ENCODE results near the gene RBMS3. TPM values are rescaled to one million over a fixed set of nuclear protein-coding genes. Genes with fewer than 3 reads are reported as not detected.
"Not testable (repeated sequence)": the region's sequence is repeated elsewhere in the genome, so short reads cannot be mapped to it uniquely, and the experiment has no call there.

The RBMS3 gene
- total RNA-seq, 4 donors from 2014 or later, result 7.3 to 21.8 (median 12.8) TPM

DNA sequence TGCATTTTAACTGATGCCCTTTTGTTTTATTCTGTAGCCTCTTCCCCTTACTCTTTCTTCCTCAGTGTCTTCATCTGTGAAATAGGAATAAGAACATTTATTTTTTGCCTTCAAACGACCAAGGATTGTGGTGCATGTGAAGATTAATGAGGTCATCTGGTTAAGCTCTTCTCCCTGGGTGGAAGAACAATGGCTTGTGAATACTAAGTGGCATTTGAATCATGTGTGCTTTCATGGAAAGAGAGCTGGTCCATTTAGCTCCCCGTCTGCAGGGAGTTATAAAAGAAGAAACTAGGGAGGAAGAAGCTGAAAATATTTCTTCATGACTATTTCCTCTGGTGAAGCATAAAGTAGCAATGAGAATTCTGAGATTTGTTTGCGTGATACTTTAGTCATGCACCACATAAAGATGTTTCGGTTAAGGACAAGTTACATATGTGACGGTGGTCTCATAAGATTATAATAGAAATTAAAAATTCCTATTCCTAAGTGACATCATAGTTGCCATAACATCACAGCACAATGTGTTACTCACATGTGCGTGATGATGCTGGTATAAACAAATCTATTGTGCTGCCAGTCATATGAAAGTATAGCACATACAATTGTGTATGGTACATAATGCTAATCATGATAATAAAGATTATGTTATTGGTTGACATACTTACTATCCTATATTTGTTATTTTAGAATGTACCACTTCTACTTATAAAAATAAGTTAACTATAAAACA is 374.3 kb downstream of the RBMS3 start:
- DNase-seq (ENCODE audit: low spot score in 2 of 2), result no peak
- 76 to 77% methylated on average over 6 of the region's 6 CpGs for WGBS, 2 donors
- no peak for TF ChIP-seq POLR2A (IDR thresholded peaks at IDR 0.05)
- TF ChIP-seq, protein P1, sequence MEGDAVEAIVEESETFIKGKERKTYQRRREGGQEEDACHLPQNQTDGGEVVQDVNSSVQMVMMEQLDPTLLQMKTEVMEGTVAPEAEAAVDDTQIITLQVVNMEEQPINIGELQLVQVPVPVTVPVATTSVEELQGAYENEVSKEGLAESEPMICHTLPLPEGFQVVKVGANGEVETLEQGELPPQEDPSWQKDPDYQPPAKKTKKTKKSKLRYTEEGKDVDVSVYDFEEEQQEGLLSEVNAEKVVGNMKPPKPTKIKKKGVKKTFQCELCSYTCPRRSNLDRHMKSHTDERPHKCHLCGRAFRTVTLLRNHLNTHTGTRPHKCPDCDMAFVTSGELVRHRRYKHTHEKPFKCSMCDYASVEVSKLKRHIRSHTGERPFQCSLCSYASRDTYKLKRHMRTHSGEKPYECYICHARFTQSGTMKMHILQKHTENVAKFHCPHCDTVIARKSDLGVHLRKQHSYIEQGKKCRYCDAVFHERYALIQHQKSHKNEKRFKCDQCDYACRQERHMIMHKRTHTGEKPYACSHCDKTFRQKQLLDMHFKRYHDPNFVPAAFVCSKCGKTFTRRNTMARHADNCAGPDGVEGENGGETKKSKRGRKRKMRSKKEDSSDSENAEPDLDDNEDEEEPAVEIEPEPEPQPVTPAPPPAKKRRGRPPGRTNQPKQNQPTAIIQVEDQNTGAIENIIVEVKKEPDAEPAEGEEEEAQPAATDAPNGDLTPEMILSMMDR (IDR thresholded peaks at IDR 0.05), result no peak

DNA sequence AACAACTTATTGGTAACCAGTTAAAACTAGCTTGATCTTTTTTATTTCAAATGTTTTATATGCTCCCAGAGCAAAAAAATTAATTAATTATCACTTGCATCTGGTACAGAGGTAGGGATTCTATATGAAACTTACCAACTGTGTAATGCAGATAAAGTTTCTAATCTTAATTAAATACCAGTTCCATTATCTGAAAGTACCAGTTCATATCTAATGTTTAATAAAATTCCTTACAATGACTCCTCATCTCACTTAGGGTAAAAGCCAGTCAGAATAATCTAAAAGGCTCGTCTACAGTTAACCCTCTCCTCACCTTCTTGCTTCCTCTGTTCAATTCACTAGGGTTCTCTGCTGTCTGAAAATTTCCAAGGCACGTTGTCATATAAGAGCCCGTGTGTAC is 384.8 kb downstream of the RBMS3 start:
- 85% methylated on average over 3 of the region's 3 CpGs for WGBS, 2 donors
- DNase-seq (ENCODE audit: low spot score in 2 of 2), result no peak
- TF ChIP-seq POLR2A (IDR thresholded peaks at IDR 0.05), result no peak
- TF ChIP-seq, protein P1 (IDR thresholded peaks at IDR 0.05), result no peak
- intact Hi-C loops (cut with DNase I; ENCODE audit: low total_unique reads), result no loop called here
- H3K4me3 ChIP-seq (ENCODE audit: low read depth, poor library complexity, severe bottlenecking), result no peak overlapping the region

More for the DNA sequence above, 374.3 kb downstream of the RBMS3 start:
- no peak overlapping the region for H3K4me3 ChIP-seq (ENCODE audit: low read depth, poor library complexity, severe bottlenecking)
- intact Hi-C loops (cut with DNase I; ENCODE audit: low total_unique reads), result no loop called here

DNA sequence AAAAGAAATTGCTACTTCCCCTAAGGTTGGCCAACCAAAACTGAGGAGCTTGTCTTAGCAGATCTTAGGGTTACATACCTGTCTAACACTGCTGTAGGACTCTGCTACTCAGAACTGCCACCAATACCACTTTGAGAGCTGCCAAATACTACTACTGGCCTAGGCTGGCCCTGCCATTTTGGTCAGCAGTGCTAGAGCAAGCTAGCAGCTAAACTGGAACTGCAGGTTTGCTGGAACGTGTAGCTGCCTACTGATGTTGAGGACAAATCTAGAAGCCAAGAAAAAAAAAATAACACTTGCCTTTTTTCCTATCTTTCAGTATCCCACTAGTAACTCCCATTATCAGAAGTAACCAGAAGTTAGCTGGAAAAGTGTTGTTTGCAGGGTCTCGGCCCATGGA is 387.4 kb downstream of the RBMS3 start:
- intact Hi-C loops (cut with DNase I; ENCODE audit: low total_unique reads), result no loop called here
- no peak overlapping the region for H3K4me3 ChIP-seq (ENCODE audit: low read depth, poor library complexity, severe bottlenecking)
- TF ChIP-seq, protein P1 (IDR thresholded peaks at IDR 0.05), result no peak
- no peak for TF ChIP-seq POLR2A (IDR thresholded peaks at IDR 0.05)
- no peak for DNase-seq (ENCODE audit: low spot score in 2 of 2)
- WGBS, 2 donors, result 64 to 78% methylated on average over 2 of the region's 2 CpGs

DNA sequence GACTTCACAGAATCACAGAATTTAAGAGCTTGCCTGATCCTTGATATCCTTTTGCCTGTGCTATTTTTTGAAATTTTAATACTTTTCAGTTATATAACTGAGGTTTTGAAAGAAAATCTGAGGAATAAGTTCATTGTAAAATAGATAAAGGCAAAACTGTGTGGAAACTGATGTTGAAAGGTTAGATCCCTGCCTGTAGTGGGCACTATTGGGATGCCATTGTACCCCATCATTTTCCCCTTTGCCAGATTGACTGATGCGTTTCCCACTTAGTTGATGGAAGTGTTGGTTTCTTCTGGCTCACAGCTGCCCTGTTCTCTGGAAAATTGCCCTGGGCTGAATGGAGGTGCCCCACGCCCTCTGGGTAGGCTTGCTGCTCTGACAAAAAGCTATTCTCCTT is 387.9 kb downstream of the RBMS3 start:
- intact Hi-C loops (cut with DNase I; ENCODE audit: low total_unique reads), result no loop called here
- no peak overlapping the region for H3K4me3 ChIP-seq (ENCODE audit: low read depth, poor library complexity, severe bottlenecking)
- DNase-seq (ENCODE audit: low spot score in 2 of 2), result no peak
- TF ChIP-seq, protein P1 (IDR thresholded peaks at IDR 0.05), result no peak
- no peak for TF ChIP-seq POLR2A (IDR thresholded peaks at IDR 0.05)
- whole genome bisulfite sequencing, 2 donors, result 72 to 82% methylated on average over 2 of the region's 2 CpGs

DNA sequence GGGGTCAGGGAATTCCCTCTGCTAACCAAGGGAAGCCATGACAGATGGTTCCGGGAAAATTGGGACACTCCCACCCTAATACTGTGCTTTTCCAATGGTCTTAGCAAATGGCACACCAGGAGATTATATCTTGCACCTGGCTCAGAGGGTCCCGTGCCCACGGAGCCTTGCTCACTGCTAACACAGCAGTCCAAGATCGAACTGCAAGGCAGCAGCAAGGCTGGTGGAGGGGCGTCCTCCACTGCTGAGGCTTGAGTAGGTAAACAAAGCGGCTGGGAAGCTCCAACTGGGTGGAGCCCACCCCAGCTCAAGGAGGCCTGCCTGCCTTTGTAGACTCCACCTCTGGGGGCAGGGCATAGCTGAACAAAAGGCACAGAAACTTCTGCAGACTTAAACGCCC is 389.6 kb downstream of the RBMS3 start:
- 85 to 96% methylated on average over 7 of the region's 7 CpGs for WGBS, 2 donors
- intact Hi-C loops (cut with DNase I; ENCODE audit: low total_unique reads); H3K4me3 ChIP-seq (ENCODE audit: low read depth, poor library complexity, severe bottlenecking); DNase-seq (ENCODE audit: low spot score in 2 of 2): not testable (repeated sequence)

DNA sequence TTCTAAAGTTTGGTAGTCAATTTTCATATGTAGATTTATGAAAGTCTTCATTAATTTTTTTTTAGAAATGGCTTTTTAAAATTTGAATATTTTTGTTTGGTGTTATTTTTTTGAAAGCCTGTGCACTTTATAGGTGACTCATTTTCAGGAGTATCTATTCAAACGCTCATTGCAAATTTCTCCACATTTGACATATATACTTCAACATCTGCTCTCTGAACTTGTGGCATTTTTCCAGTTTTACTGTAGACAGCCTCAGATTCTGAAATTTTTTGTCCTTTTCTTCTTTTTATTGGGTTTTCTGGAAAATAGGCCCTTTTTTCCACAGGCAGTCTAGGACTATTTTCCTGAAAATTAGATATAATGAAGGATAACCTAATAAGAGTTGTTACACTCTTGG is 396.6 kb downstream of the RBMS3 start:
- no peak overlapping the region for H3K4me3 ChIP-seq (ENCODE audit: low read depth, poor library complexity, severe bottlenecking)
- TF ChIP-seq POLR2A (IDR thresholded peaks at IDR 0.05), result no peak
- TF ChIP-seq, protein P1 (IDR thresholded peaks at IDR 0.05), result no peak
- DNase-seq (ENCODE audit: low spot score in 2 of 2), result no peak
- 82 to 97% methylated on average over 1 of the region's 1 CpG for WGBS, 2 donors
- intact Hi-C loops (cut with DNase I; ENCODE audit: low total_unique reads), result no loop called here
